Effector memory CD8-positive, alpha-beta T cell (primary cell): ENCODE results near the gene FSIP1.

Experiments
- ATAC-seq: fragments of 150-1000 bp; cut with Tn5 transposase; replicated peaks from 2 replicates; pipeline ENCODE4 v1.10.0; 2021; ENCODE audit warnings: mild to moderate bottlenecking, moderate library complexity
- DNase-seq, 3 experiments: peaks; one replicate each; pipeline ENCODE4 v3.0.0; 2021
- H3K27ac Mint-ChIP-seq, 2 donors: one replicate each; pipeline ENCODE4 v1.8.0; 2022; ENCODE audit warnings: mild to moderate bottlenecking in 2 of 2, mixed read lengths in 2 of 2, moderate library complexity in 2 of 2
- H3K27me3 Mint-ChIP-seq, 2 donors: one replicate each; pipeline ENCODE4 v1.8.0; 2022; ENCODE audit warnings: mixed read lengths in 2 of 2
- H3K36me3 Mint-ChIP-seq: one replicate; pipeline ENCODE4 v1.8.0; 2022; ENCODE audit warnings: mild to moderate bottlenecking, moderate library complexity, mixed read lengths; ENCODE audit not compliant: insufficient read depth
- H3K4me1 Mint-ChIP-seq, 2 donors: one replicate each; pipeline ENCODE4 v1.8.0; 2022; ENCODE audit warnings: low read depth in 2 of 2, mixed read lengths in 2 of 2
- H3K4me3 Mint-ChIP-seq, 2 donors: one replicate each; pipeline ENCODE4 v1.8.0; 2022; ENCODE audit warnings: mild to moderate bottlenecking in 2 of 2, mixed read lengths in 2 of 2, moderate library complexity in 2 of 2
- H3K9me3 Mint-ChIP-seq, 2 donors: one replicate each; pipeline ENCODE4 v1.8.0; 2022; ENCODE audit warnings: mixed read lengths in 2 of 2

FSIP1 gene

DNA sequence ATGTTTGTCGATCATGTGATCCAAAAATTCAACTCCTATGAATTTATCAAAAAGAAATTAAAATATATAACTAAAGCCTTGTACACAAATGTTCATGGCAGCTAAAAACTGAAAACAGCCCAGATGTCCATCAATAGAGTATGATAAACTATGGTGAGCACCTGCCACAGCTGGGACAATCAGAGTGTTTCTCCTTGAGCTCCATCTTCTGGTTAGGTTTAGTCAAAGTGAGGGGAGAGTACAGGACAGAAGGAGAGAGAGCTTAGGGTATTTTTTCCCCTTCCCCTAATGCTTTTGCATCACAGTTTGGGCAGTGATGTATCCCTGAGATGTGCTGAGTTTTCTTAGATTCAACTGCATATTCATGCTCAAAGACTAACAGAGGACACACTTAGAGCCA lies 65.5 kb downstream of the FSIP1 start:
- ATAC-seq = no peak
- Mint-ChIP-seq H3K27ac (peak overlapping the region in 1 of 2 donors; percentile 49), H3K9me3 (no peaks in the 10 kb centered on the region), H3K4me1 (peaks cover 2 to 16% of the 10 kb centered on the region in 2 donors), H3K27me3 (no peaks in the 10 kb centered on the region), H3K4me3 (no peak overlapping the region), H3K36me3 (peaks cover 6% of the 10 kb centered on the region)
- no peak for DNase-seq

DNA sequence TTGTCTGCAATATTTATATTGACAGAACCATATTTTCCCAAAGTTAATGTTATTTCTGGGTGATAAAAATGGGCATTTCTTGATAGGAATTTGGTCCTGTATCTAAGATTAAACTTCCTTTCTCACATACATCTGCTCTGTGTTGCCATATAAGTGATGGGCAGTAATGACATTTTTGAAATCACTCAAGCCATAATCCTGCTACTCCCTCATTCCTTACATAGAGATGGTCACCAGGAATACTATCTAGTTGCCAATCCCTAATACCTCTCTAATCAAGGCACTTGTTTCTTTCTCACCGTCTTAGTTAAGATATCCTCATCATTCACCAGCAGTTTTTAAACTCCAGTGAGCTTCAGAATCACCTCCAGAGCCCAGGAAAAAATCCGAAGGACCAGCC lies 68.4 kb downstream of the FSIP1 start:
- DNase-seq = no peak
- ATAC-seq = no peak
- Mint-ChIP-seq H3K4me3 (no peak overlapping the region), H3K4me1 (peaks cover 2 to 7% of the 10 kb centered on the region in 2 donors), H3K9me3 (no peaks in the 10 kb centered on the region), H3K27ac (no peak overlapping the region), H3K27me3 (no peaks in the 10 kb centered on the region), H3K36me3 (peaks cover 6% of the 10 kb centered on the region)

DNA sequence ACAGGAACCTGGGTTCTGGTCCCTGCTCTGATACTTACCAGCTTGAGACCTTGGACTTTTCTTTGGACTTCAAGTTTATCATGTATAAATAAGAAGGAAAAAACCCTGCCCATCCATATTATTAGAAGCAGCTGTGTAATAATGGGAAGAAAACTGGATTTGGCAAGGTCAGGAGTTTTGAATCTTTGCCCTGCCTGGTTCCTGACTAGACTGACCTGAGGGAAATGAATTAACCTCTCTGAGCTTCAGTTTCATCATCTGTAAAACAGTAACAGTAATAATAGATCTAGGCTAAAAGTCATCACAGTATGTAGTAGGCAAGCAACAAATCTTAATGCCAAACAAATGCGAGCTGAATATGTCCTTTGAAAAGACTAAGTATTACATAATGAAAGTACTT lies 68.8 kb downstream of the FSIP1 start:
- DNase-seq (no peak), ATAC-seq (no peak)
- no peak overlapping the region for H3K4me3 Mint-ChIP-seq
- H3K27me3 Mint-ChIP-seq = no peaks in the 10 kb centered on the region
- H3K36me3 Mint-ChIP-seq = peaks cover 6% of the 10 kb centered on the region
- H3K9me3 Mint-ChIP-seq = no peaks in the 10 kb centered on the region
- peaks cover 2 to 7% of the 10 kb centered on the region in 2 donors for H3K4me1 Mint-ChIP-seq
- no peak overlapping the region for H3K27ac Mint-ChIP-seq

- no peak overlapping the region for H3K27ac Mint-ChIP-seq
- H3K36me3 Mint-ChIP-seq = no peaks in the 10 kb centered on the region
- DNase-seq (no peak), ATAC-seq (no peak)
- no peaks in the 10 kb centered on the region for H3K9me3 Mint-ChIP-seq
- H3K27me3 Mint-ChIP-seq = no peaks in the 10 kb centered on the region
- peaks cover under 1% of the 10 kb centered on the region in 2 donors for H3K4me1 Mint-ChIP-seq
- H3K4me3 Mint-ChIP-seq = no peak overlapping the region
Observed at GRCh38 chr15:39710681-39711080, 72.0 kb downstream of the FSIP1 start.

DNA sequence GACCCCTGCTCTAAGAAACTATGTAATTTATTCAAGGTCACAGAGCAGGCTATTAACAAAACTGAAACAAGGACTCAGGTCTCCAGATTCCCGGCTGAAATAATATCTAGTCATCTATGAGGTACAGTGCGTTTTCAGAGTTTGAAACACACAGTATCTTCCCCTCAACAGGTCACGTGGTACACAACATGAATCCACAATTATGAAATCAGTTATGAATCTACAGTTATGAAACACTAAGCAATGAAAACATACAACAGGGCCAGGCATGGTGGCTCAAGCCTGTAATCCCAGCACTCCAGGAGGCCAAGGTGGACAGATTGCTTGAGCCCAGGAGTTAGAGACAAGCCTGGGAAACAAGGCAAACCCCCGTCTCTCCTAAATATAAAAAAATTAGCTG lies 72.7 kb downstream of the FSIP1 start:
- DNase-seq = no peak
- Mint-ChIP-seq H3K9me3 (no peaks in the 10 kb centered on the region), H3K4me1 (no peaks in the 10 kb centered on the region), H3K27ac (no peak overlapping the region), H3K36me3 (no peaks in the 10 kb centered on the region), H3K27me3 (no peaks in the 10 kb centered on the region), H3K4me3 (no peak overlapping the region)
- ATAC-seq = no peak

- H3K4me1 Mint-ChIP-seq = no peaks in the 10 kb centered on the region
- no peaks in the 10 kb centered on the region for H3K27me3 Mint-ChIP-seq
- no peak overlapping the region for H3K27ac Mint-ChIP-seq
- H3K4me3 Mint-ChIP-seq = no peak overlapping the region
- no peaks in the 10 kb centered on the region for H3K36me3 Mint-ChIP-seq
- DNase-seq = no peak
- no peaks in the 10 kb centered on the region for H3K9me3 Mint-ChIP-seq
- ATAC-seq = no peak
Observed at GRCh38 chr15:39706206-39706605, 76.4 kb downstream of the FSIP1 start.

DNA sequence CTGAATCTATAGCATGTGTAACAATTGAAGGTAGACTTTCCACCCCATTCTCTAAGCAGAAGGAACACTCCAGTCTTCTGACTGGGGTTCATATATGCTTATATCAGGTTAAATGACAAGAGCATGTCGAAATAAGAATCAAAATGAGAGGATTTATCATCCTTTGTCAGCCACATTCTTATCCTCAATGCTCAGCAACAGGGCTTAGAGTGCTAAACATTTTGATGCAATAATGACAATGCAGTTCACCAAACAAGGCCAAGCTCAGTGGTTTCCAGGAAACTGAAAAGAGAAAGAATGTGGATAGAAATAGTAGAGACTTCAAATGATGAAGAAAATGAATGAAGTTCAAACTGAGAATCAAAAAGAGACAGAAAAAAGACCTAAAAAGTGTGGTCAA lies 78.0 kb downstream of the FSIP1 start:
- no peak for ATAC-seq
- Mint-ChIP-seq H3K27me3 (no peaks in the 10 kb centered on the region), H3K4me3 (no peak overlapping the region), H3K27ac (no peak overlapping the region), H3K9me3 (no peaks in the 10 kb centered on the region), H3K36me3 (no peaks in the 10 kb centered on the region), H3K4me1 (no peaks in the 10 kb centered on the region)
- DNase-seq = no peak

GRCh38 chr15:39704235-39704634 lies 78.4 kb downstream of the FSIP1 start:
- no peaks in the 10 kb centered on the region for H3K27me3 Mint-ChIP-seq

GRCh38 chr15:39701988-39702387 lies 80.7 kb downstream of the FSIP1 start:
- H3K4me1 Mint-ChIP-seq = no peaks in the 10 kb centered on the region
- no peaks in the 10 kb centered on the region for H3K27me3 Mint-ChIP-seq
- no peaks in the 10 kb centered on the region for H3K9me3 Mint-ChIP-seq
- H3K4me3 Mint-ChIP-seq = no peak overlapping the region
- no peak overlapping the region for H3K27ac Mint-ChIP-seq
- DNase-seq = no peak
- ATAC-seq = no peak
- H3K36me3 Mint-ChIP-seq = no peaks in the 10 kb centered on the region

More at GRCh38 chr15:39704235-39704634, 78.4 kb downstream of the FSIP1 start:
- ATAC-seq (no peak), DNase-seq (no peak)
- Mint-ChIP-seq H3K36me3 (no peaks in the 10 kb centered on the region), H3K9me3 (no peaks in the 10 kb centered on the region), H3K4me1 (no peaks in the 10 kb centered on the region), H3K4me3 (no peak overlapping the region), H3K27ac (no peak overlapping the region)

DNA sequence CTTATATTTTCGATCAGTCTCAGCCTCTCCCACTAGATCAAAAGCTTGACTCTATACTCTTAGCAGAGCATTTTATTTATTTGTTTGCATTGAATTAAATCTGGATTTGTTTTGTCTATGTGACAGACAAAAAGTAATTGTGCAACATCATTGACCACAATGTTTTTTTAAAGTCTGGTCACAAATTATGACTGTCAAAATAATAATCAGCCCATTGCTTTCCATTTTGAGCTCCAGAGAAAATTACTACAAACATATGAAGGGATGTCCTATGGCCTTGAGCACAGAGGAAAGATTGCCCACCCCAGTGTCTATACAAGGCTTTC lies 82.3 kb downstream of the FSIP1 start:
- DNase-seq (no peak), ATAC-seq (no peak)
- H3K36me3 Mint-ChIP-seq = no peaks in the 10 kb centered on the region
- no peaks in the 10 kb centered on the region for H3K9me3 Mint-ChIP-seq
- peaks cover 0 to 4% of the 10 kb centered on the region in 2 donors for H3K4me1 Mint-ChIP-seq
- no peak overlapping the region for H3K4me3 Mint-ChIP-seq
- H3K27ac Mint-ChIP-seq = no peak overlapping the region
- H3K27me3 Mint-ChIP-seq = no peaks in the 10 kb centered on the region

DNA sequence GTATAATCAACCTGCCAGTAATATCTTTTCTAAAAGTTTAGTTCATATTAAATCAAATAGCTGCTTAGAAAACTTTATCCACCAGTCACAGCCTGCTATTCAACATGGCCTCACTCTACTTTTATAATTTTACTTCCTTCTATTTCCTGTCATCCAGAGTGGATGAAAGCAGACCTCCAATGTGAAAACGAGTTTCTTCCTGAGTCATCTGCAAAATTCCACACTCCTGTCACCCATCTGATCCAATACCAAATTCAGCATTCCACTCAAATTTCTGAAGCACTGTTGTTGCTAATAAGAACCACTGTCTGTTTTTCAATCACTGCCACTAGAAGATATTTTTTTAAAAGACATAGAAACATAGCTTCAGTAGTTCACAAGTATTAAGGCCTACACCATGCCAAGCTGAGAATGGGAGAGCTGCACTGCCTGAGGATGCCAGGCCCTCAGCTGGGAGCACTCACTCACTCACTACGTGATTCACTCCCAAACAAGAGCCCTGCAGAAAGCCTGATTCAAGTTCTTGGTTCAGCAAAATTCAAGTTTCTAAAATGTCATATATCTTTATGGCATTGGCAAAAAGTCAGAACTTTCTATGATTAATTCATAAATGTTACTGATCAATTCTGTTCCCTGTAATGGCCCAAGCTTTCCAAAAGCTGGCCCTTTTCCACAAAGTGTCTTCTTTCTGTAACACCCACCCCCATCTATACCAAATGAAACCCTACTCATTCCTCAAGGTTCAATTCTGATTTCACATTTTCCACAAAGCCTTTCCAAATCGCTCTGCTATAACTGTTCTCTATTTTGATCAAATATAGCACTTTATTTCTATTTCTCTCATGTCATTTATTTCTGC lies 82.9 kb downstream of the FSIP1 start:
- no peaks in the 10 kb centered on the region for H3K27me3 Mint-ChIP-seq
- ATAC-seq (no peak), DNase-seq (no peak)
- peaks cover 0 to 4% of the 10 kb centered on the region in 2 donors for H3K4me1 Mint-ChIP-seq
- no peaks in the 10 kb centered on the region for H3K9me3 Mint-ChIP-seq
- H3K36me3 Mint-ChIP-seq = no peaks in the 10 kb centered on the region
- no peak overlapping the region for H3K27ac Mint-ChIP-seq
- no peak overlapping the region for H3K4me3 Mint-ChIP-seq

- ATAC-seq (no peak), DNase-seq (no peak)
- H3K36me3 Mint-ChIP-seq = no peaks in the 10 kb centered on the region
Observed at GRCh38 chr15:39698444-39699390, 83.9 kb downstream of the FSIP1 start.

DNA sequence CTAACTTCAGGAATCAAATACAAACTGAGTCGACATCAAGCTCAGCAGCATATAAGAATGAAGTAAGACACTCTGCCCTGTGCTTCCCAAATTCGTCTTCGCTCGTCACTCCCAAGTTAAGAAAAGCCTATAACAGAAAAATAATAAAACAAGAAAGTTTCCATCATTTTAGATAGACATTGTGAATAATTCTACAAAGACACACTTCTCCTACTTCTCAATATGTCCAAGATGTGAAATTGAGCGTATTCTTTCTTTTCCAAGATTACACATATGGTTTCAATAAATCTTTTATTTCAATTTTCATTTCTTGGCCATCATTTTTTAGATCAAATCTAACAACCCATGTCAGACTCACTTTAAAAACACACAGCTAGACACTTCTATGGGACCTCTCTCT lies 85.1 kb downstream of the FSIP1 start:
- peaks cover 0 to 10% of the 10 kb centered on the region in 2 donors for H3K27me3 Mint-ChIP-seq
- H3K9me3 Mint-ChIP-seq = no peaks in the 10 kb centered on the region
- H3K36me3 Mint-ChIP-seq = no peaks in the 10 kb centered on the region
- no peak overlapping the region for H3K4me3 Mint-ChIP-seq
- peaks cover 0 to 4% of the 10 kb centered on the region in 2 donors for H3K4me1 Mint-ChIP-seq
- no peak for DNase-seq
- peak overlapping the region in 1 of 2 donors; percentile 12 for H3K27ac Mint-ChIP-seq
- ATAC-seq = no peak

More at GRCh38 chr15:39698444-39699390, 83.9 kb downstream of the FSIP1 start:
- Mint-ChIP-seq H3K27me3 (no peaks in the 10 kb centered on the region), H3K27ac (no peak overlapping the region), H3K9me3 (no peaks in the 10 kb centered on the region), H3K4me1 (peaks cover 0 to 4% of the 10 kb centered on the region in 2 donors), H3K4me3 (no peak overlapping the region)

DNA sequence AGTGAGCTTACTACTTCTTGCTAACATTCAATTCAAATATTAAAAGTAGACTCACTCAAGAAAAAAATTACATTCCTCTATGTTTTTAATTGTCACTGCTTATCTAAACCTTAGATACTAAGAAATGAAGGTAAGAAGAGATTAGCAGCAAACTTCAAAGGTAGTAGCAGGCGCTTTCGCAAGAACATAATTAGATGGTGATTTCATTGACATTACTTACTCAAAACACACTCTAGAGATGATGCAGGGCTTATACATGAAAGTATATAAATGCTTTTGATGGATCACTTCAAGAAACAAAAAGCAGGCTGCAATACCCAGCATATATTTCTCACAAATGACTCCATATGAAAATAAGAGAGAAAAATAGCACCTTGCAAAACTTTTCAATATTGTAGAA lies 86.8 kb downstream of the FSIP1 start:
- Mint-ChIP-seq H3K27me3 (peaks cover 0 to 13% of the 10 kb centered on the region in 2 donors), H3K4me1 (peaks cover 4 to 10% of the 10 kb centered on the region in 2 donors), H3K9me3 (no peaks in the 10 kb centered on the region), H3K27ac (no peak overlapping the region), H3K36me3 (no peaks in the 10 kb centered on the region), H3K4me3 (no peak overlapping the region)
- no peak for ATAC-seq
- DNase-seq = no peak
